ENCODE data around the gene ADAM12.
"Not testable (repeated sequence)": the region's sequence is repeated elsewhere in the genome, so short reads cannot be mapped to it uniquely, and the experiment has no call there.

ADAM12 gene

DNA sequence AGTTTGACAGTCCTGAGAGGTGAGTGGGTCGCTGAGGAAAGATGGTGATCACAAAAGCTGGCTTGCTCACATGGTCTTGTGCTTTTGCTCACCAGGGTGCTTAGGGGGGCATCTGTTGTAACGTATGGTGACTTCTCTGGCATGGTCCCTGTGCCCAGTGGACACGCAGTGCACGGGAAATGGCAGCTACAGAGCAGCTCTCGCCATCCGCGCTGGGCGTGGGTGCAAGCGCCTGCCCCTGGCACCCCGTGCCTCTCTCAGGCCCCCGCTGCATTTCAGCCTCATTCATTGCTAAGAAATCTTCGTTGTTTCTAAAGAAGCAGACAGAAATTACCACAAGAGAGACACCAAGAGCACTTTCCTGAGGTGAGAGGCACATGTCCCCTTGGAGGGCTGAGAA lies 390.7 kb downstream of the ADAM12 start:
- no peak for DNase-seq

DNA sequence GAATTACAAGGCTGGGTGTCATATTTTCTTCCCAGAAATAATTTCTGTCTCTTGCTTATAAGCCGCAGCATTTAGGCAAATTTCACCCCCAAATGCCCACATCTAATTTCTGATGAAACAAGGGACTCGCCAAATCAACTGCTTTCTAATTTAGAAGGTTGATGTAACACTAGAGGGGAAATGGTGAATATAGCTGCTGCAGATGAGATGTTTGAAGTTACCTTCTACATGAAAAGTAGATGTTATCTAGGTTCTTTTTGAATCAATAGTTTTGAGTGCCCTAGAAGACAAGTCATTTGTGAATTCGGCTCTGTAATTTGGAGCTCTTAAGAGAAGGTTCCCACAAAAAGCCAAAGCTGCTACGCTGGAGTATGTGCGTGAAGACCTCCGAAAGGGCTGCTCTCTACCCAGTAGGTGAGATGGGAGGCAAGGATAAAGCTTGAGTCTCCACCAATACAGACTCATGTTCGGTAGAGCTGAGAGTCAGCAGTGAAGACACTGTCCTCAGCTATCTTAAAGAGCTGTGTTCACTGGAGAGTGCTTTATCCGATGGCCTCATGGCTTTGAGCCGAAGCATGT lies 392.5 kb downstream of the ADAM12 start:
- no peak for DNase-seq

DNA sequence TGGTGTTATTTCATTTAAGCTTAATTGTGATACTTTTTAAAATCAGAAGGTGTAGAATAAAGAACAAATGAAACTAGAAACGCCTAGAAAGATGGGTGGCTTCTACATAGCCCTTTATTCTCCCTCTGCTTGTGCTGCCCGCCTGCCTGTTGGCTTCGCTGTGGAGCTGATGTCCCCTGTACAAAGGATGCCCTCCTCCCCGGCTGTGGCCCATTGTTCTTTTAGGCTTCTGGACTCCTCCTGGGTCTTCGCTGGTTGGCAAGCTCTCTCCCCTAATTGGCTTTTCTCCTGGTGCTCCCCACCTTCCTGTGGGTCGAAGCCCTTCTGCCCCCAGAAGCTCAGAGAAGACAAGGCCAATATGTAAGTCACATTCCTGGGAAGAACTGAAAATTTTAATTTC lies 393.7 kb downstream of the ADAM12 start:
- DNase-seq, result no peak

DNA sequence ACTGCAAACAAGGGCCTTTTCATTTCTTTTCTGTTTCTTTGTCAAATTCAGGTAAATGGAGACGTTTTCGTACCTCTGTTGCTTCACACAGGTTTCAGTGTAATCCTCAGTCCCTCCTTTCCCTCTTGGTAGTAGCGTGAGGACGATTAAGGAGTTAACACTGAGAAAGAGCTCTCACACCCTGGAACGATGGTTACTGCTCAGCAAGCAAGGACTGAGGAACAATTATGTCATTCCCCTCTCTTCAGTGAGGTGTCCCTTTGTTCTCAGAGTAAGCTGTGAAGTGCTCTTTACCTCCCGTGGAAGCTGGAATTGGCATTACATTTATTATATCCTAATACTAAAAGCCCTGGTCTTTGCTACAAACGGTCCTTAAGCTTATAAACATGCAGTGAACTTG lies 396.0 kb downstream of the ADAM12 start:
- DNase-seq, result no peak

DNA sequence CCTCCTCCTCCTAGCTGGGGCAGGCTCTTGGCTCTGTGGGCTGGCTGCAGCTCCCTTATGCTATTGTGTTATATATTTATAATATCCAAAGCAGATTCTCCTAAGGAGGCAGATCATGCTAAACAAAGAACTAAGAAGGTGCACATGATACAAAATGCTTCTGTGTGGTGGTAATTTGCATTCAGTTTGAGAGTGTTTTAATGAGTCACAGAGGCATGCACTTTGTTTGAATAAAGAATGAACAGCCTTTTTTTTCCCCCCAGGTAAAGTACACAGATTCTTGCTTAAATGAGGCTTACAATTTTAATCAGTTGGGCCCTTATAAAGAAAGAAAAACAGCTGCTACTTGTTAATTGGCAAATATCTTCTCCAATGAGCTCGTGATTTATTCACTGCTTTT lies 396.9 kb downstream of the ADAM12 start:
- DNase-seq, result no peak

DNA sequence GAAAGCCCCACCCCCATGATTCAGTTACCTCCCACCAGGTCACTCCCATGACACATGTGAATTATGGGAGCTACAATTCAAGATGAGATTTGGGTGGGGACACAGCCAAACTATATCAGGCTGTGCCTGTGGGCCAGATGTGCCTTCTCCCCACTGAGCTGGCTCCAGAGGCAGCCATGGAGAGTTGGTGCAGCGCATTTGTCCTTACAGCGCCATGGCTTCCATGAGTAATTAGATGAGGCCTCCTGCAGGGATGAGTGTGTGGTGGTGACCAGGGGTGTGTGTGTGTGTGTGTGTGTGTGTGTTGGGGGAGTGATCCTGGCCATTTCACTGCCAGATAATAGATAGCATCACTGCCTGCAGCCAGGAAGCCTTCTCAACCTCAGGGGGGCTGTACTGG lies 397.3 kb downstream of the ADAM12 start:
- DNase-seq, result no peak

DNA sequence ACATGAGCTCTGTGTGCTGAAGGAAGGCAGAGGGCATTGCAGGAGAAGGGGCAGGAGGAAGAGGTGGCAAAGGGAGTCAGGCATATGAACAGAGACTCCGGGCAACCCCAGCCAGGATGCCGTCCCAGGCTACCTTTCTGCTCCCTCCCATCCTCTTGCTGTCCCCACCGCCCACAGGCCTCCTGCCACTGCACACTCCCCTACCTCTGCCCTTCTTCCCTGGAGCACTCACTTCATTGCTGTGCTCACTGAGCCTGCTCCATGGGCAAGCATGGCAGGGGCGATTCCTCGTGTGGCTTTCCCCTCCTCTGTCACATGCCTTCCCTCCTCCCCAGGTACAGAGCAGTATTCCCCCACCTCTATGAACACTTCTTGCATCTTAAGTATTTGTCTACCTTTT lies 398.5 kb downstream of the ADAM12 start:
- no peak for DNase-seq

DNA sequence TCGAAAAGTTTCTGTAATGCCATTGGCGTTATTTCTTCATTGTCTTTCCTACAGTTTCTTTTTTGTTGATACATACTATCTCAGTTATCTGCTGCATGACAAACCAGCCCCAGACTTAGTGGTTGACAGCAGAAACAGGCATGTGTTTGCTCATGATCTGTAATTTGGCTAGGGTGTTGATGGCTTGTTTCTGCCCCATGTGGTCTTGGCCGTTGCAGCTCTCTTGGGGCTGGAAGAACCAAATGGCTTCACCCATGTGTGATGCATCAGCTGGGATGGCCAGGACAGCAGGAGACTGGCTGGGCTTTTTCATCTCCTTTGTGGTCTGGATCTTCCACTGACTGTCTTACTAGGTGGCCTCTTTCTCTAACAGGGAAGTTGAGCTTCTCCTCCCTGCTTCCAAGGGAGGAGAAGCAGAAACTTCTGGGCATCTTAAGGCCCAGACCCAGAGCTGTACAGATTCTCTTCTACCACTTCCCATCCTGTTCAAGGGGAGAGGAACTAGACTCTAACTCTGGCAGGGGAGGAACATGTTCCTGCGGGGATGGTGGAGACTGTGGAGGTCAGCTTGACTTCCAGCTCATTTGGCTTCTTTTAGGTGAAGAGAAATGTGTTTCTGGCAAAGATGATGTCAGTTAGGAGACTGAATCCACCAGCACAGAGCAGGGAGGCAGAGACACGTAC lies 402.6 kb downstream of the ADAM12 start:
- DNase-seq, result no peak

DNA sequence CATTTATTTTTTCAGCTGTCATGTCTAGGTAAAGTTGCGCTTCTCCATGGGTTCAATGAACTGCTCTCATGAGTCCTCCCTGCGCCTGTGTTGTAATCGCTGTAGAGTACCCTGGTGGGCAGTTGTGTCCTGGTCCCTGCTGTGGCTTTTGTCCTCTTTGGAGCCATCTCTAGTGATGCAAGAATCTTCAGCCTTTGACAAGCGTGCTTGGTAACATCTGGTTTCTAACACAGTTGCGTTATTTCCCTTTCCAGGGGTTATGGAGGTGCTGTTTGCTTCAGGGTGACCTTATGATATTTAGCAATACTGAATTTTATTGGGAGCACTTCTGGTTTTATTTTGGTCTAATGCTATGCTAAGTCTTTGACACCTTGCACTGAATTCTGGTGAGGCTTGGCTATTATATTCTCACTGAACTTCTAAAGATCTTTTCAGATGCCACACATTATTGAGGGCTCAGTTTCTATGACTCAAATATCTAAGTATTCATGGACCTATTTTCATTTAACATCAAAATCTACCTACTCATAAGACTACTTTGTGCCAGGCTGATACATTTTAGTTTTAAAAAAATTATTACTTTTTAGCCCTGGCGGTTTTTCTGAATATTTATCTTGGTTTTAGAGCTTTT lies 403.3 kb downstream of the ADAM12 start:
- DNase-seq, result no peak

DNA sequence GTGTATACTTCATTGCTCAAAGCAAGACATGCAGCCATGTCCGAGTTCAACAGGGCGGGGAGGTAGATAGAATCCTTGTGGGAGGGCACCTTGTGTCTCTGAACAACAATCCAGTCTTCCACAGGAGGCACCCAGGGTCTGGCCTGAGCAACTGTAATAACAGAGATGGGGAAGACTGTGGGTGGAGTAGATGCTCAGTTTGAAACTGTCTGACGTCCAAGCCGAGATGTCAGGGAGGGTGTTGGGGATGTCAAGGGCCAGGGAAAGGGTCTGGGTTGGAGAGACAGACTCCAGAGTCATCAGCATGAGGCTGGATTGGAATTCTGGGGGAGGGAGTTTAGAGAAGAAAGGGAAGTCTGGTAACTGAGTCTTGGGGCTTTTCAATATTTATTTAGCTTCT lies 403.9 kb downstream of the ADAM12 start:
- no peak for DNase-seq

DNA sequence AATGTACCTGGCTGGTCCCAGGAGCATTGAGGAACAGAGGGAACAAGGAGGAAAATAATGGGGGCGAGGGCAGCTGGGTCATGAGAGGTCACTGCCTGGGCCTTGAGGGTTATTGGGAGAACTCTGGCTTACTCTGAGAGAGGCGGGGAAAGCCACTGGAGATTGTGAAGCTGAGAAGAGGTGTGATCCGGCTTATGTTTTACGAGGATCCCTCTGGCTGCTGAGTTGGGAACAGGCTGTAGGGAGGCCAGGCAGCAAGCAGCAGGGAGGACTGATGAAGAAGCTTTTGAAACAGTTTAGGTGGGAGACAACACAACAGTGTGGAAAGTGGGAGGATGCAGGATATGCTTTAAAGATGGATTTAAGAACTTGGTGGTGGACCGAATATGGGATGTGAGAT lies 404.6 kb downstream of the ADAM12 start:
- DNase-seq, result no peak

DNA sequence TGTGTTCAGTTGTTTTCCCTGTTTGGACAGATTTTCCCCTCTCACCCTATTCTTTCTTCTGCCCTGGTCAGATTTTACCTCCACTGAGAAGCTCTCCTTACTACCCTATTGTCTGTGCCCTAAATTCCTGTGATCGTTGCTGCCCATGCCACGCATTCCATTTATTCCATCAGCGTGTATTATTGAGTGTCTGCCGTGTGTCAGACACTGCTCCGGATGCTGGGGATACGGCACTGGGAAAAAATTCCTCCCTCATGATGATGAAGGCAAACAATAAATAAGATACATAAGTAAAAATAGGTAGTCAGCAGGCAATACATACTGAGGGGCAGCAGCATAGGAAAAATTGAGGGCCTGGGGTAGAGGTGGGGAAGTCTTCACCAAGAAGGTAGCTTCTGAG lies 405.1 kb downstream of the ADAM12 start:
- no peak for DNase-seq

DNA sequence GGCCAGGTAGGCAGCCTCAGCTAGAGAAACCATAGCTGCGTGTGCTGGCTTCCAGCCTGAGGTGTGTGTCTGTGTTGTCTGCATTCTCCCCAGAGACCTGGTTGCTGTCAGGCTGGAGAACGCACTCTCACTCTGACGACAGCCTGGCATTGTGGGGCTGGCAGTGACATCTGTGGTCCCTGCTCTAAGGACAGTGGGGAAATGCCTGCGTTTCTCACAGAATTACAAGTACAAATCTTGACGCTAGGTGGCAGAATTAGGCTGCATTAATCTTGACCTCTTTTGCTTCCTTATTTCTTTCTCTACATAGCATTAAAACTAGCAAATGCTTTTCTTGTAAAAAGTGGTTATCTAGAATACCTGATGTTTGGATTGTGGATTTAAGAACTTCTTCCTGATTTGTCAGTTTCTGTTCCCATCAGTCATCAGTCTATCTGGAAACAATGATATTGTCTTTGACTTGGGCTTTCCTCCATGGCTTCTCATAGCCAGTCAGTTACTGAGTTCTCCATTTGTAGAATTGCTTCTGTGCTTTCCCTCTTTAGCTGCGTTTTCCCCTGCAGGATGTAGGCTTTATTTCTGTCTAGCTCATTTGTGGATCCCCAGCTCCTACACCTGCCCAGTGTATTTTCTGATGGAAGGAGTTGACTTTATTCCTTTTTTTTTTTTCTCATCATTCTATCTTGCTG lies 405.9 kb downstream of the ADAM12 start:
- no peak for DNase-seq

DNA sequence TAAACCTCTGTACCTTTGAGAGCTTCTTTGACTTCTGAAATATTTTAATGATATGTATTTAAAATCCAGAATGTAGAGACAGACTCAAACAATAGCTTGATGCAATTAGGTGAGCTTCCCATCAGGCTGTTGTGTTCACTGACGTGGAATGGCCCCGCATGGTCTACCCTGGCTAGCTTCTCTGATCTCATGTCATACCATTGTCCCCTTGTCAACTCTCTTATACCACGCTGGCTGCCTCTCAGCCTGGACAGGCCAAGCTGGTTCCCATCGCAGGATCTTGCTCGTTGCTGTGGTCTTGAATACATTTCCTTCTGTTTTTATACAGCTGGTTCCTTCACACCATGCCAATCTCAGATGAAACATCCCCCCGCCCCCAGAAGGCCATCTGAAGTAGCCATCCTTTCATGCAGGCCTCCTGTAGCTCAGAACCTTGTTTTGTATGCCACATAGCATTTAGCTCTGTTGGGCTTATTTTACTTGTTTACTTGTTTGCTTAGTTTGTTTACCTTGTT lies 407.7 kb downstream of the ADAM12 start:
- DNase-seq, result no peak

DNA sequence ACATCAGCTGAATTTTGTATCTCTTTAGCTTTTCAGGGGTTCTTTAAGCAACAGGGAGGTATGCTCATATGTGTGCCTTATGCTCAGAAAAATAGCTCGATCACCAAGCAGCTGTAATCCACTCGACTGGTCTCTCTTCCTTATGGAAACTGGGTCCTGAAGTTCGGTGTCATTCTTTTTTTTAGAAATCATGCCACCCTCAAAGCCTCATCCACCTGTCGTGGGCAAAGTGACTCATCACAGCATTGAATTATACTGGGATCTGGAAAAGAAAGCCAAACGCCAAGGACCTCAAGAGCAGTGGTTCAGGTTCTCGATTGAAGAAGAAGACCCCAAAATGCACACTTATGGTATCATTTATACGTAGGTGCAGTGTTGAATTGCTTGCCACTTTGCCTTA lies 408.3 kb downstream of the ADAM12 start:
- no peak for DNase-seq

DNA sequence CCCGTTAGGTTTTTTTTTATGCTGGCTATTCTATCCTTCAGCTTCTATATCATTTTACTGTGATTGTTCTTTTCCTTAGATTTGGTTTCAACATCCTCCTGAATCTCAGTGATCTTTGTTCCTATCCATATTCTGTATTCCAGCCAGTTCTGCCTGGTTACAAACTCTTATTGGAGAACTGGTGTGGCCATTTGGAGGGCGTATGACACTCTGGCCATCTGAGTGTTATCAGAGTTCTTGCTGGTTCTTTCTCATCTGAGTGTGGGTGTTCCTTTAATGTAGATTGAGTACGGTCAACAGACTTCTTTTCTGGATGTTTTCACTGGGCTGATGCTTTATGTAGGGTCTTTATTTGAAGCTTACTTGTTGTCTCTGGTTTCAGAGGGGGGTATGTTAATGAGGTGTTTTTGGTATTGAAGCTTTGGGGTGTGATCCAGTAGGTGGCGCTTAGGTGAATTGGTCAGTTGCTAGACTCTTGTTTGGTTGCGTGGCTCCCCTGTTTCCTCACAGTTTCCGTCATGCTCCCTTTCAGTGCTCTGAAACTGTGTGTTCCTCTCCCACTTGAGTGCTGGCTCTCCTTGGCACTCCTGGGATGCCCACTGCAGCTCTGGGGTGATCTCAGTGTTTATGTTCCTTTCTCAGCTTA lies 411.2 kb downstream of the ADAM12 start:
- DNase-seq, result no peak

DNA sequence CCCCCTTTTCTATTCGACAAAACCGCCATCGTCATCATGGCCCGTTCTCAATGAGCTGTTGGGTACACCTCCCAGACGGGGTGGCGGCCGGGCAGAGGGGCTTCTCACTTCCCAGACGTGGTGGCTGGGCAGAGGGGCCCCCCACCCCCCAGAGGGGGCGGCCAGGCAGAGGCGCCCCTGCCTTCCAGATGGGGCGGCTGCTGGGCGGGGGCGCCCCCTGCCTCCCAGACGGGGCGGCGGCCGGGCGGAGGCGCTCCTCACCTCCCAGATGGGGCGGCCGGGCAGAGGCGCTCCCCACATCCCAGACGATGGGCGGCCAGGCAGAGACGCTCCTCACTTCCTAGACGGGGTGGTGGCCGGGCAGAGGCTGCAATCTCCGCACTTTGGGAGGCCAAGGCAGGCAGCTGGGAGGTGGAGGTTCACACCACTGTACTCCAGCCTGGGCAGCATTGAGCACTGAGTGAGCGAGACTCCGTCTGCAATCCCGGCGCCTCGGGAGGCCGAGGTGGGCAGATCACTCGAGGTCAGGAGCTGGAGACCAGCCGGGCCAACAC lies 418.1 kb downstream of the ADAM12 start:
- not testable (repeated sequence) for DNase-seq

DNA sequence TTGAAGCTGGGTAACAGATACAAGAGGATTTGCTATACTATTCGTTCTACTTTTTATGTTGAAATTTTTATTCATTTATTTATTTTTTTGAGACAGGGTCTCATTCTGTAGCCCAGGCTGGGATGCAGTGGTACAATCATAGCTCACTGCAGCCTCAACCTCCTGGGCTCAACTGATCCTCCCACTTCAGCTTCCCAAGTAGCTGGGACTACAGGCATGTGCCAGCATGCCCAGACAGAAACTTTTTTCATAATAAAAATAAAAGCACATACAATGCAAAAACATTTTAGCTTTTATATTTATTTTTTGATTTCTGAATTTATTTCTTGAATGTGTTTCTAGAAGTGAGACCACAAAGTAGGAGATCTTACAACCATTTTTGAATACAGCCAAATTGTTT lies 420.7 kb downstream of the ADAM12 start:
- DNase-seq, result no peak

DNA sequence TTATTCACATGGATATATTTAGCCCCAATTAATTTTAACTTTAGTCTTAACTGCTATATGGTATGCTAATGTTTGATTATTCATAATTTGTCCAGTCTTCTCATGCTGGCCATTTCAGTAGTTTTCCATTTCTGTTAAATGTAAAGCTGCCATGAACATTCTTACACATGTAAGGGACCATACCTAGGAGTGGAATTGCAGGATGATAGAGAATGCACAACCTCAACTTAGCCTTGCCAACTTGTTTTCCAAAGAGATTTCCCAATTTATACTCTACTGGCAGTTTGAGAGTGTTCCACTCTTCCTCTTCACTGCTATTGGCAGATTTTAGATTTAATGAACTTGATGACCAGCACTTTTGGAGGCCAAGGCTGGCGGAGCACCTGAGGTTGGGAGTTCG lies 423.7 kb downstream of the ADAM12 start:
- no peak for DNase-seq

Measured in GOT3 (cell line).